ENCODE measurements around the gene ST14. TPM values are rescaled to one million over a fixed set of nuclear protein-coding genes. Genes with fewer than 3 reads are reported as not detected.
A peak's percentile ranks its signal among the peaks of the same experiment; 100 is the strongest.

ST14 gene
- total and polyA plus RNA-seq, 2 donors (not counting 1 experiment from before 2014, with no cell fraction given) = 36.2 to 52.2 TPM

GRCh38 chr11:130146796-130147195 lies 12.8 kb upstream of the ST14 start:
- Histone ChIP-seq H3K79me2 (ENCODE audit: control insufficient read depth, insufficient read depth, low read length) (no peaks in the 10 kb centered on the region), H3K36me3 (replicated peaks in 1 of 2; ENCODE audit: control extremely low read depth in 1 of 2, control insufficient read depth in 1 of 2, extremely low read depth in 1 of 2, insufficient read depth in 2 of 2, low read length in 1 of 2) (peaks cover 1 to 17% of the 10 kb centered on the region in 2 experiments), H3K9ac (ENCODE audit: low read length) (no peak overlapping the region), H3K9me3 (ENCODE audit: control extremely low read depth in 1 of 3, control insufficient read depth in 2 of 3, insufficient read depth in 1 of 3, low read length in 2 of 3) (no peaks in the 10 kb centered on the region), H3K27me3 (replicated peaks in 1 of 4; ENCODE audit: control extremely low read depth in 1 of 4, control insufficient read depth in 3 of 4, insufficient read depth in 4 of 4, low read length in 3 of 4) (no peaks in the 10 kb centered on the region), H4K20me1 (ENCODE audit: control insufficient read depth, insufficient read depth, low read length, poor library complexity, severe bottlenecking) (no peaks in the 10 kb centered on the region), H3K4me2 (replicated peaks; ENCODE audit: low read depth, low read length, poor library complexity, severe bottlenecking) (peak overlapping the region; percentile 39), H2AFZ (ENCODE audit: insufficient read depth, low read depth, low read length, poor library complexity, severe bottlenecking) (no peak overlapping the region), H3K27ac (ENCODE audit: low read length in 2 of 2) (peak overlapping the region; percentile 61 to 75), H3K4me1 (ENCODE audit: control insufficient read depth in 2 of 2, insufficient read depth in 2 of 2, low read length in 2 of 2) (peaks cover 16 to 34% of the 10 kb centered on the region in 2 donors), H3K4me3 (ENCODE audit: control extremely low read depth in 1 of 5, extremely low read depth in 1 of 5, insufficient read depth in 1 of 5, low read depth in 2 of 5, low read length in 4 of 5) (no peak overlapping the region)
- peaks cover 42% of the 10 kb centered on the region for H3K4me1 Mint-ChIP-seq
- WGBS (ENCODE audit: insufficient coverage) = 11% methylated on average over 5 of the region's 5 CpGs
- POLR2A ChIA-PET = interaction anchor here (0.5 to 1.1 kb wide), 6 partner anchors 13 to 144 kb away, joined by 3 to 8 read pairs (median 6); partner anchors contain the start of genes APLP2, PRDM10 and ST14
- peak overlapping the region; percentile 30 for H3K4me3 Mint-ChIP-seq
- peak overlapping the region; percentile 68 for H3K27ac Mint-ChIP-seq
- CTCF ChIA-PET = interaction anchor here (0.6 to 4.8 kb wide), 12 partner anchors 9 to 331 kb away, joined by 3 to 47 read pairs (median 4); no protein-coding TSS in a partner anchor
- ATAC-seq (ENCODE audit: low read depth) (peak; percentile 85), DNase-seq (peak; percentile 76)
- no peaks in the 10 kb centered on the region for H3K9me3 Mint-ChIP-seq (ENCODE audit: insufficient read depth)
- TF ChIP-seq EZH2 (IDR thresholded peaks at IDR 0.05; ENCODE audit: borderline replicate concordance, insufficient read depth, low read depth, low read length, poor library complexity, severe bottlenecking) (no peak), CTCF (IDR thresholded peaks at IDR 0.05) (no peak)
- no peaks in the 10 kb centered on the region for H3K27me3 Mint-ChIP-seq
- intact Hi-C loops (cut with micrococcal nuclease) = loop anchor here (1.0 to 2.0 kb wide), 3 partner anchors 14 to 66 kb away; no protein-coding TSS in a partner anchor

- no peak for TF ChIP-seq EZH2 (IDR thresholded peaks at IDR 0.05; ENCODE audit: borderline replicate concordance, insufficient read depth, low read depth, low read length, poor library complexity, severe bottlenecking)
- no peak for TF ChIP-seq CTCF (IDR thresholded peaks at IDR 0.05)
- no peak overlapping the region for H3K9ac ChIP-seq (ENCODE audit: low read length)
- H3K79me2 ChIP-seq (ENCODE audit: control insufficient read depth, insufficient read depth, low read length) = no peaks in the 10 kb centered on the region
- no peak overlapping the region for H2AFZ ChIP-seq (ENCODE audit: insufficient read depth, low read depth, low read length, poor library complexity, severe bottlenecking)
- CTCF ChIA-PET = interaction anchor here (3.8 kb wide), 1 partner anchor 18 kb away, joined by 26 read pairs; no protein-coding TSS in a partner anchor
- DNase-seq = no peak
- no peak overlapping the region for H3K4me3 ChIP-seq (ENCODE audit: control extremely low read depth in 1 of 5, extremely low read depth in 1 of 5, insufficient read depth in 1 of 5, low read depth in 2 of 5, low read length in 4 of 5)
- Mint-ChIP-seq H3K27ac (no peak overlapping the region), H3K27me3 (no peaks in the 10 kb centered on the region), H3K9me3 (ENCODE audit: insufficient read depth) (no peaks in the 10 kb centered on the region), H3K4me3 (no peak overlapping the region), H3K4me1 (peaks cover 49% of the 10 kb centered on the region)
- H4K20me1 ChIP-seq (ENCODE audit: control insufficient read depth, insufficient read depth, low read length, poor library complexity, severe bottlenecking) = no peaks in the 10 kb centered on the region
- H3K4me1 ChIP-seq (ENCODE audit: control insufficient read depth in 2 of 2, insufficient read depth in 2 of 2, low read length in 2 of 2) = peaks cover 16 to 39% of the 10 kb centered on the region in 2 donors
- H3K9me3 ChIP-seq (ENCODE audit: control extremely low read depth in 1 of 3, control insufficient read depth in 2 of 3, insufficient read depth in 1 of 3, low read length in 2 of 3) = no peaks in the 10 kb centered on the region
- POLR2A ChIA-PET = interaction anchor here (0.6 kb wide), 1 partner anchor 29 kb away, joined by 8 read pairs; no protein-coding TSS in a partner anchor
- no peak overlapping the region for H3K27ac ChIP-seq (ENCODE audit: low read length in 2 of 2)
- H3K36me3 ChIP-seq (replicated peaks in 1 of 2; ENCODE audit: control extremely low read depth in 1 of 2, control insufficient read depth in 1 of 2, extremely low read depth in 1 of 2, insufficient read depth in 2 of 2, low read length in 1 of 2) = peaks cover 0 to 2% of the 10 kb centered on the region in 2 experiments
- intact Hi-C loops (cut with micrococcal nuclease) = no loop called here
- H3K27me3 ChIP-seq (replicated peaks in 1 of 4; ENCODE audit: control extremely low read depth in 1 of 4, control insufficient read depth in 3 of 4, insufficient read depth in 4 of 4, low read length in 3 of 4) = no peaks in the 10 kb centered on the region
- H3K4me2 ChIP-seq (replicated peaks; ENCODE audit: low read depth, low read length, poor library complexity, severe bottlenecking) = no peak overlapping the region
- no CpG with 5 or more reads among the region's 12 CpGs for WGBS (ENCODE audit: insufficient coverage)
- no peak for ATAC-seq (ENCODE audit: low read depth)
These were observed 10.7 kb upstream of the ST14 start for GRCh38 chr11:130148796-130149326.
